GM13976 (cell line): ENCODE results near the gene WBP2NL.
"Not testable (repeated sequence)": the region's sequence is repeated elsewhere in the genome, so short reads cannot be mapped to it uniquely, and the experiment has no call there.

Experiments used
- DNase-seq: peaks from one replicate; pipeline ENCODE4 v3.0.0; 2012; ENCODE audit warnings: low spot score
- CTCF ChIP-seq: IDR thresholded peaks from 2 replicates; pipeline ENCODE4 v1.5.1; 2012; ENCODE audit warnings: borderline replicate concordance, mild to moderate bottlenecking; ENCODE audit not compliant: insufficient read depth; ENCODE audit errors: extremely low read depth, missing control alignments, control extremely low read depth
- in situ Hi-C: fragments of 300-500 bp; cut with MboI; formaldehyde crosslinking; loops from one replicate; pipeline ENCODE4 v1.12.0; 2022; ENCODE audit warnings: low sequenced_read_pairs, mixed read lengths, inconsistent platforms; ENCODE audit not compliant: unreplicated experiment

WBP2NL gene

GRCh38 chr22:42067671-42068251 lies 69.2 kb downstream of the WBP2NL start:
- no peak for DNase-seq
- TF ChIP-seq CTCF, result no peak
- in situ Hi-C loops, result loop anchor here (10.0 kb wide), 1 partner anchor 63 kb away; no protein-coding TSS in a partner anchor

- no peak for DNase-seq
- no peak for TF ChIP-seq CTCF
- in situ Hi-C loops, result loop anchor here (10.0 kb wide), 1 partner anchor 63 kb away; no protein-coding TSS in a partner anchor
Measured at GRCh38 chr22:42068291-42068690, 69.7 kb downstream of the WBP2NL start.

- TF ChIP-seq CTCF, result no peak
- peak; percentile 50 for DNase-seq
- in situ Hi-C loops, result loop anchor here (10.0 kb wide), 1 partner anchor 65 kb away; no protein-coding TSS in a partner anchor
Measured at GRCh38 chr22:42069801-42070516, 71.4 kb downstream of the WBP2NL start.

GRCh38 chr22:42070517-42071422 lies 72.2 kb downstream of the WBP2NL start, which contains the start of gene NAGA:
NAGA (minus strand) TSS chr22:42070812; CDS start chr22:42070297, 515 bp downstream.
- peak; percentile 97 for DNase-seq
- in situ Hi-C loops, result no loop called here
- TF ChIP-seq CTCF, result no peak

- in situ Hi-C loops, DNase-seq: not testable (repeated sequence)
Measured at GRCh38 chr22:42071508-42071907, 72.9 kb downstream of the WBP2NL start.

GRCh38 chr22:42072606-42073330 lies 74.2 kb downstream of the WBP2NL start:
- no peak for TF ChIP-seq CTCF
- no peak for DNase-seq
- in situ Hi-C loops, result no loop called here
